PC-9 (cell line): ENCODE measurements around the gene MC5R. TPM values are rescaled to one million over a fixed set of nuclear protein-coding genes. Genes with fewer than 3 reads are reported as not detected.

Experiments used
- BruUV-seq: library from RNA; stranded (reverse); fragments of 400-500 nt; replicated peaks from 2 replicates; lab custom pipeline; 2021; lab: Mats Ljungman, UMichigan
- CTCF ChIA-PET: fragments of 300-600 bp; sonication (Branson Sonifier 250); formaldehyde crosslinking; loops from one replicate; lab custom pipeline; 2022; ENCODE audit warnings: antibody characterized with exemption; lab: Charles Lee
- POLR2A ChIA-PET: fragments of 300-600 bp; sonication (Branson Sonifier 250); formaldehyde crosslinking; loops from one replicate; lab custom pipeline; 2022; ENCODE audit warnings: antibody characterized with exemption; ENCODE audit not compliant: unreplicated experiment; lab: Charles Lee
- DNase-seq, 2 experiments: peaks; one replicate each; pipeline versions ENCODE4 v3.0.0 to v3.0.0-alpha.2; 2015 to 2022; ENCODE audit warnings: mixed read lengths in 1 of 2
- H2AFZ ChIP-seq: fragments of 200-600 bp; sonication (generic); 2 replicates; pipeline ENCODE4 v1.8.1; 2017; ENCODE audit warnings: antibody characterized with exemption
- H3F3A ChIP-seq: fragments of 200-600 bp; sonication (generic); 2 replicates; pipeline ENCODE4 v1.8.1; 2017; ENCODE audit warnings: antibody characterized with exemption, mild to moderate bottlenecking, low read depth; ENCODE audit not compliant: insufficient read depth
- H3K27ac ChIP-seq: fragments of 200-600 bp; sonication (generic); 2 replicates; pipeline ENCODE4 v1.6.1; 2016; ENCODE audit warnings: mixed run types
- H3K27me3 ChIP-seq: fragments of 200-600 bp; sonication (generic); 2 replicates; pipeline ENCODE4 v1.6.1; 2016; ENCODE audit warnings: low read depth, mixed run types; ENCODE audit not compliant: insufficient read depth
- H3K36me3 ChIP-seq: fragments of 200-600 bp; sonication (generic); 2 replicates; pipeline ENCODE4 v1.6.1; 2016; ENCODE audit warnings: low read depth, mixed run types
- H3K4me1 ChIP-seq: fragments of 200-600 bp; sonication (generic); replicated peaks from 2 replicates; pipeline ENCODE4 v1.6.1; 2016; ENCODE audit warnings: mixed run types; ENCODE audit not compliant: insufficient read depth
- H3K4me2 ChIP-seq: fragments of 200-600 bp; sonication (generic); 2 replicates; pipeline ENCODE4 v1.6.1; 2017; ENCODE audit warnings: mixed run types
- H3K4me3 ChIP-seq: fragments of 200-600 bp; sonication (generic); 2 replicates; pipeline ENCODE4 v1.6.1; 2016; ENCODE audit warnings: mixed run types
- H3K79me2 ChIP-seq: fragments of 200-600 bp; sonication (generic); 2 replicates; pipeline ENCODE4 v1.6.1; 2017; ENCODE audit warnings: low read depth, mixed run types
- H3K9me2 ChIP-seq: fragments of 200-600 bp; sonication (generic); 2 replicates; pipeline ENCODE4 v1.8.1; 2017; ENCODE audit warnings: mild to moderate bottlenecking; ENCODE audit not compliant: insufficient read depth
- H3K9me3 ChIP-seq: fragments of 200-600 bp; sonication (generic); 2 replicates; pipeline ENCODE4 v1.8.1; 2016; ENCODE audit warnings: low read depth; ENCODE audit not compliant: insufficient read depth
- H4K20me1 ChIP-seq: fragments of 200-600 bp; sonication (generic); 2 replicates; pipeline ENCODE4 v1.8.1; 2017; ENCODE audit not compliant: insufficient read depth
- EZH2 ChIP-seq: fragments of 200-600 bp; sonication (generic); IDR thresholded peaks from 2 replicates; pipeline ENCODE4 v1.8.0; 2017; ENCODE audit warnings: antibody characterized with exemption, low read depth
- intact Hi-C: fragments of 100-400 bp; cut with micrococcal nuclease; formaldehyde crosslinking; loops from one replicate; pipeline ENCODE4 v1.10.0; 2022; ENCODE audit not compliant: unreplicated experiment
- total RNA-seq: library from RNA; stranded (reverse); gene quantifications from 2 replicates; pipeline ENCODE4 v1.2.3, GENCODE V29; 2021
- TF ChIP-seq, protein P1 (sequence below): fragments of 200-600 bp; sonication (generic); conservative IDR thresholded peaks from 2 replicates; pipeline ENCODE4 v1.6.1; 2017; ENCODE audit warnings: mixed run types, antibody characterized with exemption, mild to moderate bottlenecking, moderate library complexity

The MC5R gene
- total RNA-seq, 1 experiment from 2014 or later: not detected

DNA sequence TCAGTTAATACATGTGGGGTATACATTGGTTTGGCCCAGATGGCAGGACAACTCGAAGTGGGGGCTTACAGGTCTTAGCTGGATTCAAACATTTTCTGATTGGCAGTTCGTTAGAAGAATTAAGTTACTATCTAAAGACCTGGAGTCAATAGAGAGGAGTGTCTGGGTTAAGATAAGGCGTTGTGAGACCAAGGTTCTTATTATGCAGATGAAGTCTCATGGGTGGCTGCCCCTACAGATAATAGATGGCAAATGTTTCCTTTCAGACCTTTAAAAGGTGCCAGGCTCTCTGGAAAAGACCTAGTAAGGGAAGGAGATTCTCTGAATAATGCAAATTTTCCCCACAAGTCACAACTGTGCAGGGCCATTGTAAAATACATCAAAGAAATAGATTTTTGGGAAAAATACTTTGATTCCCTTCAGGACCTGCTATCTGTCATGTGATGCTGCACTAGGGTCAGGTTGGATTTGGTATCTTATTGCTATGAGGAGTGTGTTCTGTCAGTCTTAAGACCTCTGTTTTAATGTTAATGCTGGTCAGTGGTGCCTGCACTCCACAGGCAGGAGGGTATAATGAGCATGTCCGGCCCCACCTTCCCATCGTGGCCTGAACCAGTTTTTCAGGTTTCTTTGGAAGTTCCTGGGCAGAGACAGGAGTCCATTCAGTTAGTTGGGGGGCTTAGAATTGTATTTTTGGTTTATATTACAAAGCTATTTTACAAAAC lies 14.3 kb upstream of the MC5R start:
- peak; percentile 36 to 41 for DNase-seq
- Histone ChIP-seq H3K9me2 (no peaks in the 10 kb centered on the region), H3K4me3 (no peak overlapping the region), H3K27ac (no peak overlapping the region), H2AFZ (no peak overlapping the region), H3K4me2 (peak overlapping the region; percentile 29), H3K27me3 (no peaks in the 10 kb centered on the region), H4K20me1 (no peaks in the 10 kb centered on the region), H3K36me3 (no peaks in the 10 kb centered on the region), H3K4me1 (peaks cover 19% of the 10 kb centered on the region), H3F3A (no peaks in the 10 kb centered on the region), H3K79me2 (no peaks in the 10 kb centered on the region), H3K9me3 (no peaks in the 10 kb centered on the region)
- ChIA-PET POLR2A (interaction anchor here (0.6 kb wide), 2 partner anchors 63 to 229 kb away, joined by 3 to 4 read pairs; no protein-coding TSS in a partner anchor), CTCF (no interaction called here)
- BruUV-seq: no TSS peak
- intact Hi-C loops: loop anchor here (10.0 kb wide), 3 partner anchors 255 to 655 kb away; no protein-coding TSS in a partner anchor
- TF ChIP-seq, protein P1, sequence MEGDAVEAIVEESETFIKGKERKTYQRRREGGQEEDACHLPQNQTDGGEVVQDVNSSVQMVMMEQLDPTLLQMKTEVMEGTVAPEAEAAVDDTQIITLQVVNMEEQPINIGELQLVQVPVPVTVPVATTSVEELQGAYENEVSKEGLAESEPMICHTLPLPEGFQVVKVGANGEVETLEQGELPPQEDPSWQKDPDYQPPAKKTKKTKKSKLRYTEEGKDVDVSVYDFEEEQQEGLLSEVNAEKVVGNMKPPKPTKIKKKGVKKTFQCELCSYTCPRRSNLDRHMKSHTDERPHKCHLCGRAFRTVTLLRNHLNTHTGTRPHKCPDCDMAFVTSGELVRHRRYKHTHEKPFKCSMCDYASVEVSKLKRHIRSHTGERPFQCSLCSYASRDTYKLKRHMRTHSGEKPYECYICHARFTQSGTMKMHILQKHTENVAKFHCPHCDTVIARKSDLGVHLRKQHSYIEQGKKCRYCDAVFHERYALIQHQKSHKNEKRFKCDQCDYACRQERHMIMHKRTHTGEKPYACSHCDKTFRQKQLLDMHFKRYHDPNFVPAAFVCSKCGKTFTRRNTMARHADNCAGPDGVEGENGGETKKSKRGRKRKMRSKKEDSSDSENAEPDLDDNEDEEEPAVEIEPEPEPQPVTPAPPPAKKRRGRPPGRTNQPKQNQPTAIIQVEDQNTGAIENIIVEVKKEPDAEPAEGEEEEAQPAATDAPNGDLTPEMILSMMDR: no peak
- no peak for TF ChIP-seq EZH2

DNA sequence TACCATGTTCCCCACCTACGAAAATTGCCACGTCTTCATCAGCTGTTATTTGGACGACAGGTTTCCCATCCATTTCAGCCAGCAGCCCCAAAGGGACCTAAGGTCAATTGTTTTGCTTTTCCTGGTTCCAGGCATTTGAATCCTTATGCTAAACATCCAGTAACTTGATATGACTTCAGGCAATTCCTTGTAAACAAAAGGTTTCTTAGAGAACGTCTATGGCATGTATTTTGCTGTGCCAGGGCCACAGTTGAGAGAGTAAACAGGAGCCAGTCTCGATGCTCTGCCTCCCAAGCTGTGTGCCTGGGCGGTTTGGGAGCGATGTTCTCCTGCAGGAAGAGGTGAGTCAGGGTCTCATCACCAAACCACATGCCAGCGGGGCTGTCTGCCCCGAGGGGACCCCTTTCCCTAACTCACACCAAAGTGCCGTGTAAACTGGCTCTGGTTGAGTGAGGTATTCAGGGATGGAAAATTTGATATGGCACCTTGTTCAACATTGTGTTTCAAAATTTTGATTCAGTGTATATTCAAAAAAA lies 12.9 kb upstream of the MC5R start:
- no peak overlapping the region for H3K4me2 ChIP-seq
- intact Hi-C loops: no loop called here
- TF ChIP-seq EZH2: no peak
- TF ChIP-seq, protein P1: no peak

DNA sequence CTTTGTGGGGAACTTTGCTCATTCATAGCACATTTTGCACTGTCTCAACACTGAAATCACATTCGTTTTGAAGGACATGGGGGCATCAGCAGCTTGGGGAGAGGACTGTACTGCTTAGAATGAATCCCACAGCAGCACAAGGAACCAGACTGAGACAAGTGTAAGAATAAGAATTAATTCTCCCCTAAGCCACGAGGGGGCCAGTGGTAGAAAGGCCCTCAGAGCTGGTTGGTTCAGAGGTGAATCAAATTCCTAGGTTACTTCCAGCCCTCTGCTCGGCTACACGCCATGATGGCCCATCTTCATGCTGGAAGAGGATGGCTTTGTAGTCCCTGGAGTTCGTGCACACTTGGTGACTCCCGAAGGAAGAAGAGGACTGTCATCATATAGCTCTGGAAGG lies 12.0 kb upstream of the MC5R start:
- intact Hi-C loops: no loop called here
- no peak overlapping the region for H2AFZ ChIP-seq
- ChIA-PET POLR2A (no interaction called here), CTCF (interaction anchor here (1.4 kb wide), 1 partner anchor 11 kb away, joined by 4 read pairs; no protein-coding TSS in a partner anchor)
- H3F3A ChIP-seq: no peaks in the 10 kb centered on the region
- H3K4me2 ChIP-seq: no peak overlapping the region
- H3K4me3 ChIP-seq: no peak overlapping the region
- H3K27ac ChIP-seq: no peak overlapping the region
- no peaks in the 10 kb centered on the region for H3K27me3 ChIP-seq
- BruUV-seq: no TSS peak
- no peak for TF ChIP-seq EZH2
- TF ChIP-seq, protein P1: no peak; the same call in 1 of the 2 replicates
- no peaks in the 10 kb centered on the region for H3K9me3 ChIP-seq
- no peaks in the 10 kb centered on the region for H4K20me1 ChIP-seq
- peaks cover 19% of the 10 kb centered on the region for H3K4me1 ChIP-seq
- DNase-seq: no peak
- no peaks in the 10 kb centered on the region for H3K36me3 ChIP-seq
- H3K9me2 ChIP-seq: no peaks in the 10 kb centered on the region
- no peaks in the 10 kb centered on the region for H3K79me2 ChIP-seq

More for the DNA sequence above, 12.9 kb upstream of the MC5R start:
- Histone ChIP-seq H3K27me3 (no peaks in the 10 kb centered on the region), H3K4me1 (peaks cover 19% of the 10 kb centered on the region), H3K79me2 (no peaks in the 10 kb centered on the region), H3K9me3 (no peaks in the 10 kb centered on the region), H3K36me3 (no peaks in the 10 kb centered on the region), H3K9me2 (no peaks in the 10 kb centered on the region), H3F3A (no peaks in the 10 kb centered on the region), H2AFZ (no peak overlapping the region), H3K4me3 (0 out of 2 replicates have a peak overlapping the region, but pooled peaks have one; percentile 0), H3K27ac (no peak overlapping the region), H4K20me1 (no peaks in the 10 kb centered on the region)
- DNase-seq: no peak
- BruUV-seq: no TSS peak
- ChIA-PET CTCF (no interaction called here), POLR2A (interaction anchor here (0.6 kb wide), 1 partner anchor 840 kb away, joined by 7 read pairs; no protein-coding TSS in a partner anchor)
